ENCODE results near the gene C1QB. TPM values are rescaled to one million over a fixed set of nuclear protein-coding genes. Genes with fewer than 3 reads are reported as not detected.

The C1QB gene
- total and polyA plus RNA-seq, 2 of the 4 experiments (the other 2 are of a cell fraction) = not detected

GRCh38 chr1:22709891-22710700 is 57.1 kb downstream of the C1QB start:
- no peak overlapping the region for H2BK120ac ChIP-seq (ENCODE audit: low read depth, low read length)
- H3K4me1 ChIP-seq (ENCODE audit: control insufficient read depth, insufficient read depth, low read length) = peaks cover 14% of the 10 kb centered on the region
- H3K4ac ChIP-seq (ENCODE audit: low read depth, low read length) = peak overlapping the region; percentile 29; the same call in 1 of the 2 replicates
- H3K4me3 ChIP-seq (ENCODE audit: insufficient read depth, low read depth, low read length) = peak overlapping the region; percentile 70
- no peak overlapping the region for H4K8ac ChIP-seq (ENCODE audit: low read depth in 2 of 2, low read length in 2 of 2)
- no TSS peak for BruUV-seq (replicated peaks)
- no peak overlapping the region for H2BK20ac ChIP-seq (ENCODE audit: low read depth, low read length)
- DNase-seq = peak; percentile 64
- peaks cover 20 to 35% of the 10 kb centered on the region in 2 experiments; a peak in 3 of 4 replicates for H3K79me1 ChIP-seq (ENCODE audit: low read depth in 1 of 2, low read length in 2 of 2)
- no peak overlapping the region for H3K23ac ChIP-seq (ENCODE audit: low read depth, low read length)
- no peak overlapping the region for H3K56ac ChIP-seq (ENCODE audit: extremely low read depth, insufficient read depth, low read length)
- 0% methylated on average over 20 of the region's 50 CpGs; no CpG with 5 or more reads in 1 of the 2 experiments for WGBS, 2 experiments (ENCODE audit: extremely low coverage in 2 of 2, insufficient read length in 1 of 2)
- H3K18ac ChIP-seq (ENCODE audit: low read depth, low read length) = no peak overlapping the region
- intact Hi-C loops (cut with micrococcal nuclease) (no loop called here), dilution Hi-C loops (cut with HindIII; ENCODE audit: low sequenced_read_pairs, unreplicated experiment) (no loop called here), in situ Hi-C loops (cut with MboI; ENCODE audit: low sequenced_read_pairs) (loop anchor here (10.0 kb wide), 1 partner anchor 175 kb away; no protein-coding TSS in a partner anchor)
- H4K5ac ChIP-seq (ENCODE audit: low read depth, low read length) = no peak overlapping the region
- peak; percentile 70 for ATAC-seq (ENCODE audit: low read depth)
- H2BK15ac ChIP-seq (ENCODE audit: low read depth, low read length) = no peak overlapping the region
- no peak overlapping the region for H4K91ac ChIP-seq (ENCODE audit: insufficient read depth, low read depth, low read length)
- no peaks in the 10 kb centered on the region for H3K9me3 ChIP-seq (ENCODE audit: control insufficient read depth, insufficient read depth, low read length)
- H3K27me3 ChIP-seq (ENCODE audit: control insufficient read depth, insufficient read depth, low read length) = no peaks in the 10 kb centered on the region
- H2AK9ac ChIP-seq (replicated peaks; ENCODE audit: low read depth, low read length, poor library complexity) = peak overlapping the region; percentile 84
- H4K20me1 ChIP-seq (ENCODE audit: insufficient read depth, low read length) = peaks cover 28% of the 10 kb centered on the region
- no peak overlapping the region for H3K9ac ChIP-seq (ENCODE audit: low read depth, low read length)
- H3K4me2 ChIP-seq (ENCODE audit: low read depth, low read length) = peak overlapping the region; percentile 60
- no peak overlapping the region for H2AK5ac ChIP-seq (ENCODE audit: low read depth, low read length)
- POLR2A ChIA-PET (ENCODE audit: unreplicated experiment) = no interaction called here
- H3K36me3 ChIP-seq (ENCODE audit: control insufficient read depth, insufficient read depth, low read length) = peaks cover under 1% of the 10 kb centered on the region; the same call in 1 of the 2 replicates
- peaks cover 18% of the 10 kb centered on the region; the same call in 1 of the 2 replicates for H3K9me1 ChIP-seq (ENCODE audit: insufficient read depth, low read length)
- TF ChIP-seq POLR2A (IDR thresholded peaks at IDR 0.05; ENCODE audit: low read depth, low read length) (peak; percentile 55), RFX5 (IDR thresholded peaks at IDR 0.05; ENCODE audit: low read depth, low read length) (no peak)
- no peak overlapping the region; the same call in 1 of the 2 replicates for H3K27ac ChIP-seq (ENCODE audit: insufficient read depth, low read length)
- H2AFZ ChIP-seq (replicated peaks; ENCODE audit: low read length, poor library complexity) = peak overlapping the region; percentile 72
- H3K14ac ChIP-seq (replicated peaks; ENCODE audit: low read depth, low read length) = 0 out of 2 replicates have a peak overlapping the region, but pooled peaks have one; percentile 29
- CTCF ChIA-PET = interaction anchor here (0.5 to 0.6 kb wide), 2 partner anchors 46 to 276 kb away, joined by 3 to 8 read pairs; no protein-coding TSS in a partner anchor
- H2BK5ac ChIP-seq (ENCODE audit: low read depth, low read length, poor library complexity, severe bottlenecking) = peak overlapping the region; percentile 97
